K562 (cell line): Measurements from ENCODE around the gene KATNB1. TPM values are rescaled to one million over a fixed set of nuclear protein-coding genes. Genes with fewer than 3 reads are reported as not detected.

ENCODE experiments used
- ARNT ChIP-seq, 2 experiments: fragments of 450-650 bp; IDR thresholded peaks; 2 replicates each; pipeline ENCODE4 v1.6.1; 2016; ENCODE audit warnings: mild to moderate bottlenecking in 1 of 2
- CUX1 ChIP-seq: fragments of 200-800 bp; sonication (Bioruptor generic); IDR thresholded peaks from 2 replicates; pipeline ENCODE4 v1.6.1; 2016; ENCODE audit warnings: missing genetic modification characterization, missing compliant biosample characterization
- DDX20 ChIP-seq: fragments of 450-650 bp; IDR thresholded peaks from 2 replicates; pipeline ENCODE4 v1.6.1; 2016; ENCODE audit warnings: missing genetic modification characterization, low read depth, mild to moderate bottlenecking, missing compliant biosample characterization, moderate library complexity
- MTA2 ChIP-seq: fragments of 450-650 bp; IDR thresholded peaks from 2 replicates; pipeline ENCODE4 v1.6.1; 2016; ENCODE audit warnings: low read depth
- NBN ChIP-seq: fragments of 450-650 bp; IDR thresholded peaks from 2 replicates; pipeline ENCODE4 v1.6.1; 2016; ENCODE audit warnings: low read depth, mild to moderate bottlenecking
- PHF21A ChIP-seq: fragments of 450-650 bp; IDR thresholded peaks from 2 replicates; pipeline ENCODE4 v1.6.1; 2017; ENCODE audit warnings: low read depth, borderline replicate concordance
- SAFB ChIP-seq: fragments of 200-400 bp; formaldehyde crosslinking; IDR thresholded peaks from 2 replicates; pipeline ENCODE4 v1.6.1; 2017; ENCODE audit warnings: low read depth, low read length, borderline replicate concordance
- SOX6 ChIP-seq: fragments of 450-650 bp; IDR thresholded peaks from 2 replicates; pipeline ENCODE4 v1.6.1; 2014; ENCODE audit warnings: mild to moderate bottlenecking
- SUPT5H ChIP-seq: fragments of 450-650 bp; IDR thresholded peaks from 2 replicates; pipeline ENCODE4 v1.6.1; 2016
- ZBTB40 ChIP-seq, 2 experiments: fragments of 450-650 bp in 1 of 2; sonication (generic) in 1 of 2; formaldehyde crosslinking in 1 of 2; IDR thresholded peaks; 2 replicates each; pipeline versions ENCODE4 v1.7.1 to v1.9.0; 2016 to 2022; ENCODE audit warnings: inconsistent platforms in 1 of 2, mild to moderate bottlenecking in 1 of 2, missing genetic modification reagents in 1 of 2
- ZBTB43 ChIP-seq: sonication (generic); formaldehyde crosslinking; IDR thresholded peaks from 2 replicates; pipeline ENCODE4 v1.8.0; 2023; ENCODE audit warnings: mild to moderate bottlenecking, missing genetic modification reagents
- polyA plus RNA-seq, 8 experiments: library from polyadenylated mRNA; depleted of rRNA in 4 of 8; stranded (reverse) in 5 of 8; unstranded in 3 of 8; fragments of >200 nt; fragmentation: Nextera tagmentation in 2 of 8; fragmentation: Illumina TruSeq in 1 of 8; extraction: Ambion mirVana in 2 of 8; extraction: Trizol in 1 of 8; gene quantifications; 2 replicates each; pipeline versions ENCODE4 v1.2.1 to v1.2.3, GENCODE V29; 2011 to 2014; ENCODE audit warnings: inconsistent platforms in 1 of 8, missing spikeins in 1 of 8
- total RNA-seq, 7 experiments: library from RNA; depleted of rRNA in 6 of 7; stranded (reverse); fragments of >200 nt in 6 of 7; fragmentation: Illumina TruSeq in 2 of 7; extraction: Trizol in 2 of 7; gene quantifications; 2 replicates each; pipeline versions ENCODE4 v1.2.1 to v1.2.3, GENCODE V29; 2011 to 2021; ENCODE audit warnings: low replicate concordance in 1 of 7

The KATNB1 gene
- total and polyA plus RNA-seq, 9 of the 15 experiments (the other 6 are each of a cell fraction or from before 2014, with no cell fraction given): 1.2 to 52.6 (median 21.9) TPM

GRCh38 chr16:57689762-57690558 lies 45.6 kb upstream of the KATNB1 start (continued):
- TF ChIP-seq CUX1: no peak
- no peak for TF ChIP-seq DDX20 (tag)
- TF ChIP-seq ZBTB43 (CRISPR knock-in tag): no peak
- TF ChIP-seq SOX6: peak; percentile 99
- TF ChIP-seq PHF21A: 0 out of 2 replicates have a peak, but pooled peaks have one; percentile 22
- 0 out of 2 replicates have a peak, but pooled peaks have one; percentile 41 for TF ChIP-seq SUPT5H
- no peak for TF ChIP-seq ZBTB40 (IDR thresholded peaks at IDR 0.05)
- no peak for TF ChIP-seq ZBTB40 (CRISPR knock-in tag; IDR thresholded peaks at IDR 0.05)
- TF ChIP-seq SAFB: no peak
- TF ChIP-seq NBN: peak; percentile 100
- peak; percentile 99 for TF ChIP-seq MTA2
- TF ChIP-seq ARNT (IDR thresholded peaks at IDR 0.05): peak; percentile 84 to 98
